HepG2 (cell line): ENCODE data around the gene ABHD4. TPM values are rescaled to one million over a fixed set of nuclear protein-coding genes. Genes with fewer than 3 reads are reported as not detected.

ENCODE experiments used
- ARID5B ChIP-seq: IDR thresholded peaks from 2 replicates; pipeline ENCODE4 v1.4.0; 2020; ENCODE audit warnings: mild to moderate bottlenecking, missing genetic modification reagents
- GABPA ChIP-seq, 2 experiments: IDR thresholded peaks; 2 replicates each; pipeline ENCODE4 v1.6.1; 2011 to 2016; ENCODE audit warnings: low read depth in 2 of 2, low read length in 1 of 2, missing biosample characterization in 1 of 2, missing genetic modification characterization in 1 of 2
- LCORL ChIP-seq, 2 experiments: fragments of 450-650 bp in 1 of 2; sonication (generic) in 1 of 2; formaldehyde crosslinking in 1 of 2; IDR thresholded peaks; 2 replicates each; pipeline versions ENCODE4 v1.5.0 to v1.6.1; 2017 to 2020; ENCODE audit warnings: antibody characterized with exemption in 1 of 2, missing genetic modification reagents in 1 of 2
- MAFK ChIP-seq, 2 experiments: IDR thresholded peaks in 1 of 2; conservative IDR thresholded peaks in 1 of 2; 2 replicates each; pipeline ENCODE4 v1.6.1; 2011; ENCODE audit warnings: improper control_type of control experiment in 2 of 2, low read length in 2 of 2
- POGK ChIP-seq: sonication (generic); formaldehyde crosslinking; conservative IDR thresholded peaks from 2 replicates; pipeline ENCODE4 v1.8.0; 2022; ENCODE audit warnings: mild to moderate bottlenecking, moderate library complexity, missing genetic modification reagents
- RARA ChIP-seq: IDR thresholded peaks from 2 replicates; pipeline ENCODE4 v1.6.1; 2016; ENCODE audit warnings: missing genetic modification reagents, missing compliant biosample characterization
- RNF2 ChIP-seq: fragments of 450-650 bp; conservative IDR thresholded peaks from 2 replicates; pipeline ENCODE4 v1.6.1; 2016; ENCODE audit warnings: low read depth
- SSRP1 ChIP-seq: IDR thresholded peaks from 2 replicates; pipeline ENCODE4 v1.6.1; 2016; ENCODE audit warnings: control low read depth
- TFDP1 ChIP-seq: IDR thresholded peaks from 2 replicates; pipeline ENCODE4 v1.6.1; 2016; ENCODE audit warnings: missing compliant biosample characterization, missing genetic modification reagents, borderline replicate concordance
- THYN1 ChIP-seq: sonication (generic); formaldehyde crosslinking; IDR thresholded peaks from 2 replicates; pipeline ENCODE4 v1.8.1; 2023; ENCODE audit warnings: low read depth, mild to moderate bottlenecking, moderate library complexity, missing genetic modification reagents, borderline replicate concordance
- ZBTB43 ChIP-seq: sonication (generic); formaldehyde crosslinking; conservative IDR thresholded peaks from 2 replicates; pipeline ENCODE4 v1.4.0; 2020; ENCODE audit warnings: missing genetic modification reagents
- ZMYM2 ChIP-seq: sonication (generic); formaldehyde crosslinking; IDR thresholded peaks from 2 replicates; pipeline ENCODE4 v1.8.0; 2022; ENCODE audit warnings: mild to moderate bottlenecking, missing genetic modification reagents
- ZNF143 ChIP-seq: sonication (generic); formaldehyde crosslinking; IDR thresholded peaks from 2 replicates; pipeline ENCODE4 v1.4.0; 2020; ENCODE audit warnings: missing genetic modification reagents
- ZNF563 ChIP-seq: sonication (generic); formaldehyde crosslinking; IDR thresholded peaks from 2 replicates; pipeline ENCODE4 v1.8.0; 2022; ENCODE audit warnings: mild to moderate bottlenecking, moderate library complexity, missing genetic modification reagents
- ZNF609 ChIP-seq: sonication (generic); formaldehyde crosslinking; IDR thresholded peaks from 2 replicates; pipeline ENCODE4 v1.4.0; 2020; ENCODE audit warnings: mild to moderate bottlenecking, missing genetic modification reagents, borderline replicate concordance
- polyA plus RNA-seq, 8 experiments: library from polyadenylated mRNA; depleted of rRNA in 3 of 8; stranded (reverse) in 7 of 8; unstranded in 1 of 8; fragments of >200 nt; fragmentation: Illumina TruSeq in 4 of 8; extraction: Trizol in 4 of 8; gene quantifications; 2 replicates each; pipeline versions ENCODE4 v1.2.1 to v1.2.3, GENCODE V29; 2011 to 2016; ENCODE audit warnings: low read depth in 4 of 8, missing spikeins in 1 of 8, mixed read lengths in 1 of 8; ENCODE audit not compliant: insufficient read depth in 1 of 8
- total RNA-seq, 5 experiments: library from RNA; depleted of rRNA; stranded (reverse); fragments of >200 nt; fragmentation: Illumina TruSeq; extraction: Trizol; gene quantifications; 2 replicates each; pipeline ENCODE4 v1.2.3, GENCODE V29; 2016; ENCODE audit warnings: low read depth in 1 of 5

Gene ABHD4
- total and polyA plus RNA-seq, 2 of the 13 experiments (the other 11 are each of a cell fraction or from before 2014, with no cell fraction given): 16.1 to 47.5 TPM

GRCh38 chr14:22572562-22573058, 25.5 kb upstream of the ABHD4 start (continued):
- TF ChIP-seq POGK (CRISPR knock-in tag) (no peak), RNF2 (no peak), GABPA (IDR thresholded peaks at IDR 0.05; ENCODE audit: low read depth, low read length) (no peak), GABPA (CRISPR knock-in tag; IDR thresholded peaks at IDR 0.05; ENCODE audit: low read depth) (0 out of 2 replicates have a peak, but pooled peaks have one; percentile 18), SSRP1 (CRISPR knock-in tag) (0 out of 2 replicates have a peak, but pooled peaks have one; percentile 64), THYN1 (CRISPR knock-in tag) (no peak), ZBTB43 (CRISPR knock-in tag) (0 out of 2 replicates have a peak, but pooled peaks have one; percentile 38), ZMYM2 (CRISPR knock-in tag) (0 out of 2 replicates have a peak, but pooled peaks have one; percentile 45), ZNF563 (no peak), TFDP1 (CRISPR knock-in tag) (no peak), ZNF143 (CRISPR knock-in tag) (no peak), ZNF609 (CRISPR knock-in tag) (0 out of 2 replicates have a peak, but pooled peaks have one; percentile 40), LCORL (IDR thresholded peaks at IDR 0.05) (no peak), LCORL (CRISPR knock-in tag; IDR thresholded peaks at IDR 0.05) (no peak; the same call in 1 of the 2 replicates), ARID5B (CRISPR knock-in tag) (peak; percentile 85), MAFK (conservative IDR thresholded peaks at IDR 0.05 in 1 of 2, IDR thresholded peaks at IDR 0.05 in 1 of 2; ENCODE audit: low read length in 2 of 2) (peak; percentile 95), RARA (CRISPR knock-in tag) (peak; percentile 80)
